Measurements from ENCODE around the gene FOXI1. TPM values are rescaled to one million over a fixed set of nuclear protein-coding genes. Genes with fewer than 3 reads are reported as not detected.

The FOXI1 gene
- total and polyA plus RNA-seq, 2 of the 13 experiments (the other 11 are each of a cell fraction or from before 2014, with no cell fraction given) = not detected

GRCh38 chr5:170152767-170153166 is 47.1 kb downstream of the FOXI1 start:
- Histone ChIP-seq H4K20me1 (ENCODE audit: insufficient read depth, low read length) (no peaks in the 10 kb centered on the region), H3K79me2 (ENCODE audit: insufficient read depth, low read length) (no peaks in the 10 kb centered on the region), H3K27me3 (ENCODE audit: control insufficient read depth in 1 of 2, insufficient read depth in 2 of 2, low read length in 2 of 2) (no peaks in the 10 kb centered on the region), H3K4me3 (replicated peaks in 1 of 3; ENCODE audit: insufficient read depth in 1 of 3, low read depth in 2 of 3, low read length in 3 of 3) (no peak overlapping the region), H3K4me2 (ENCODE audit: low read depth, low read length) (no peak overlapping the region), H2AFZ (ENCODE audit: low read length) (no peak overlapping the region), H3K27ac (ENCODE audit: extremely low read length, insufficient read depth, low read length) (no peak overlapping the region), H3K4me1 (ENCODE audit: insufficient read depth, low read length) (peaks cover 10% of the 10 kb centered on the region), H3K9ac (ENCODE audit: insufficient read depth, low read depth, low read length) (no peak overlapping the region), H3K36me3 (replicated peaks in 1 of 2; ENCODE audit: control insufficient read depth in 1 of 2, insufficient read depth in 2 of 2, low read length in 2 of 2) (no peaks in the 10 kb centered on the region), H3K9me3 (ENCODE audit: low read length) (no peaks in the 10 kb centered on the region)
- DNase-seq (ENCODE audit: low spot score) (no peak), FAIRE-seq (no peak), ATAC-seq (no peak)
- no TSS peak for BruUV-seq (replicated peaks)
- POLR2A ChIA-PET = no interaction called here
- WGBS (ENCODE audit: low lambda C conversion rate) = 52% methylated on average over 3 of the region's 3 CpGs
- in situ Hi-C loops (cut with HindIII; ENCODE audit: extremely low pct_ligation_motif_present, low pct_unique_long_range_greater_than_20kb) = no loop called here
- intact Hi-C loops (cut with micrococcal nuclease; ENCODE audit: unreplicated experiment) = no loop called here
- CTCF ChIA-PET (ENCODE audit: low intra/inter-chr PET ratio, low total read pairs) = no interaction called here
- TF ChIP-seq, protein P1, sequence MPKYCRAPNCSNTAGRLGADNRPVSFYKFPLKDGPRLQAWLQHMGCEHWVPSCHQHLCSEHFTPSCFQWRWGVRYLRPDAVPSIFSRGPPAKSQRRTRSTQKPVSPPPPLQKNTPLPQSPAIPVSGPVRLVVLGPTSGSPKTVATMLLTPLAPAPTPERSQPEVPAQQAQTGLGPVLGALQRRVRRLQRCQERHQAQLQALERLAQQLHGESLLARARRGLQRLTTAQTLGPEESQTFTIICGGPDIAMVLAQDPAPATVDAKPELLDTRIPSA (CRISPR knock-in tag; IDR thresholded peaks at IDR 0.05; ENCODE audit: borderline replicate concordance) = no peak
- TF ChIP-seq KMT2A (CRISPR knock-in tag; IDR thresholded peaks at IDR 0.05) = no peak
- TF ChIP-seq GABPA (IDR thresholded peaks at IDR 0.05; ENCODE audit: low read depth, low read length) = no peak
- no peak for TF ChIP-seq GABPA (CRISPR knock-in tag; IDR thresholded peaks at IDR 0.05; ENCODE audit: low read depth)
- no peak for TF ChIP-seq PRMT3 (CRISPR knock-in tag; IDR thresholded peaks at IDR 0.05; ENCODE audit: borderline replicate concordance, low read depth)
- TF ChIP-seq, protein P2, sequence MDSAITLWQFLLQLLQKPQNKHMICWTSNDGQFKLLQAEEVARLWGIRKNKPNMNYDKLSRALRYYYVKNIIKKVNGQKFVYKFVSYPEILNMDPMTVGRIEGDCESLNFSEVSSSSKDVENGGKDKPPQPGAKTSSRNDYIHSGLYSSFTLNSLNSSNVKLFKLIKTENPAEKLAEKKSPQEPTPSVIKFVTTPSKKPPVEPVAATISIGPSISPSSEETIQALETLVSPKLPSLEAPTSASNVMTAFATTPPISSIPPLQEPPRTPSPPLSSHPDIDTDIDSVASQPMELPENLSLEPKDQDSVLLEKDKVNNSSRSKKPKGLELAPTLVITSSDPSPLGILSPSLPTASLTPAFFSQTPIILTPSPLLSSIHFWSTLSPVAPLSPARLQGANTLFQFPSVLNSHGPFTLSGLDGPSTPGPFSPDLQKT (CRISPR knock-in tag; IDR thresholded peaks at IDR 0.05; ENCODE audit: borderline replicate concordance) = no peak
- TF ChIP-seq ZNF800 (CRISPR knock-in tag; IDR thresholded peaks at IDR 0.05) = no peak
- TF ChIP-seq, protein P3, sequence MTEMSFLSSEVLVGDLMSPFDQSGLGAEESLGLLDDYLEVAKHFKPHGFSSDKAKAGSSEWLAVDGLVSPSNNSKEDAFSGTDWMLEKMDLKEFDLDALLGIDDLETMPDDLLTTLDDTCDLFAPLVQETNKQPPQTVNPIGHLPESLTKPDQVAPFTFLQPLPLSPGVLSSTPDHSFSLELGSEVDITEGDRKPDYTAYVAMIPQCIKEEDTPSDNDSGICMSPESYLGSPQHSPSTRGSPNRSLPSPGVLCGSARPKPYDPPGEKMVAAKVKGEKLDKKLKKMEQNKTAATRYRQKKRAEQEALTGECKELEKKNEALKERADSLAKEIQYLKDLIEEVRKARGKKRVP (CRISPR knock-in tag; IDR thresholded peaks at IDR 0.05) = no peak
- TF ChIP-seq ZFP90 (CRISPR knock-in tag; IDR thresholded peaks at IDR 0.05; ENCODE audit: borderline replicate concordance) = no peak
- TF ChIP-seq TSC22D2 (CRISPR knock-in tag; IDR thresholded peaks at IDR 0.05; ENCODE audit: borderline replicate concordance) = no peak
- TF ChIP-seq CENPBD1 (CRISPR knock-in tag; IDR thresholded peaks at IDR 0.05; ENCODE audit: borderline replicate concordance, low read depth) = no peak
- TF ChIP-seq YEATS2 (CRISPR knock-in tag; IDR thresholded peaks at IDR 0.05; ENCODE audit: borderline replicate concordance) = no peak

Measured in HepG2 (cell line).